HG02623 (cell line): ENCODE data around the gene CYGB.

Experiments
- ATAC-seq: cut with Tn5 transposase; IDR thresholded peaks from one replicate; pipeline ENCODE4 v1.9.1; 2021; ENCODE audit warnings: moderate library complexity; ENCODE audit not compliant: unreplicated experiment

The CYGB gene

DNA sequence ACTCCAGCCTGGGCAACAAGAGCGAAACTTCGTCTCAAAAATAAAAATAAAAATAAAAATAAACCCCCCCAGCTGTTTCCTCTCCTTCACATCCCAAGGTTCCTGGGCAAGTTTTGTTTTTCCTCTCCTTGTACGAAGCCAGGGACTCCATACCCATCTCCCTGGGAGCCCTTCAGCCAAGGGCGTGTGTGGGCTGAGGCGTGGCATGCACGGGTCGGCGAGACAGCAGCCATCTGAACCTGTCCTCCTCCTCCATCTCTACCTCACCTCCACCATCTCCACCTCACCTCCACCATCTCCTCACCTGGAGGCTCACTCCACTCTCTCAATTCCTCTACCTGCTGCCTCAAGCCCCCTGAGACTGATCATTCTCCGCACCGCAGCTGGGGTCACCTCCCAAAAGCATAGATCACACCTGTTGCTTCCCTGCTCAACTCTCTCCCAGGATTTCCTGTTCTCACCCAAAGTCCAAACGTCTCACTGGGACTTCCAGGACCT, 53.2 kb downstream of the CYGB start:
- no peak for ATAC-seq

DNA sequence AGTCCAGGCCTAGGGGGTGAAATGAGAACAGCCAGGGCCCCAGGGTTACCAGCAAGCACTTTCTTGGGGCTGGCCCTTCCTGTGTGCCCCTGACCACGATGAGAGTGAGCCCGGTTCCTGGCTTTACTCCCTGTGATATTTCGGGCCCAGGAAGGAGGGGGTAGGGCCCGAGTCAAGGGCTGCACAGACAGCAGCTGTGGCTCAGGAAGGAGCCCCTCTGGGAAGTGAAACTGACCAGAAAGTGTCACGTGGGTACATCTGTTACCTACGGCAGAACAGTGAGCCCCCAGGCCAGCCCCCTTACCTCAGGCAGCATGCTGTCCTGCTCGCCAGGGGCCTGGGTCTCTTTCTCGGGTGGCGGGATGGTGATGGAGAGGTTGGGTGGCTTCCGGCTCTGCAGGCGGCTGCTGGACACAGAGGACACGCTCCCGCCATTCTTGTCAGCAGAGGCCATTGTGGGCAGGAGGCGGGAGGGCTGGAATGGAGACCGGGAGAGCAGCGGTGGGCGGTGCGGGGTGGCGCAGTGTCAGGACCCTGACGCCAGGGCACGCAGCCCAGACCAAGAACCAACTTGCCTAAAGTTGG, 56.3 kb downstream of the CYGB start:
- ATAC-seq: peak; percentile 52

DNA sequence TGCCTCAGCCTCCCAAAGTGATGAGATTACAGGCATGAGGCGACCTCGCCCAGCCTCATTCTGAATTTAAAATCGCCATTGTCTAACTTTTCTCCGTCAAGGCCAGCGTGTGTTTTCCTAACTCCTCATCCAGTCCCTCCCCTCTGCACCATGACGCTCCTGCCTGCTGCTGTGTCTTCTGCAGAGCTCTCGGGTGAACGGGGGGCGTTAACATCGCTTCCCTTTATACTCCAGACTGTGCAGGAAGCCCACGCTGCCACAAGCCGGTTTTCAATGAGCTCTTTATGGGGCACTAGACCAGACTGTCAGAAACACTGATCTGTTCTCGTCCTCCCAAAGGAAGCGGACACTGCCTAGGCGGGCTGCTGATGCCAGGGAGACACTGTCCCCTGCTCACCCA, 56.9 kb downstream of the CYGB start:
- no peak for ATAC-seq

- no peak for ATAC-seq
Observed at GRCh38 chr17:76479515-76480060, 57.9 kb downstream of the CYGB start.

DNA sequence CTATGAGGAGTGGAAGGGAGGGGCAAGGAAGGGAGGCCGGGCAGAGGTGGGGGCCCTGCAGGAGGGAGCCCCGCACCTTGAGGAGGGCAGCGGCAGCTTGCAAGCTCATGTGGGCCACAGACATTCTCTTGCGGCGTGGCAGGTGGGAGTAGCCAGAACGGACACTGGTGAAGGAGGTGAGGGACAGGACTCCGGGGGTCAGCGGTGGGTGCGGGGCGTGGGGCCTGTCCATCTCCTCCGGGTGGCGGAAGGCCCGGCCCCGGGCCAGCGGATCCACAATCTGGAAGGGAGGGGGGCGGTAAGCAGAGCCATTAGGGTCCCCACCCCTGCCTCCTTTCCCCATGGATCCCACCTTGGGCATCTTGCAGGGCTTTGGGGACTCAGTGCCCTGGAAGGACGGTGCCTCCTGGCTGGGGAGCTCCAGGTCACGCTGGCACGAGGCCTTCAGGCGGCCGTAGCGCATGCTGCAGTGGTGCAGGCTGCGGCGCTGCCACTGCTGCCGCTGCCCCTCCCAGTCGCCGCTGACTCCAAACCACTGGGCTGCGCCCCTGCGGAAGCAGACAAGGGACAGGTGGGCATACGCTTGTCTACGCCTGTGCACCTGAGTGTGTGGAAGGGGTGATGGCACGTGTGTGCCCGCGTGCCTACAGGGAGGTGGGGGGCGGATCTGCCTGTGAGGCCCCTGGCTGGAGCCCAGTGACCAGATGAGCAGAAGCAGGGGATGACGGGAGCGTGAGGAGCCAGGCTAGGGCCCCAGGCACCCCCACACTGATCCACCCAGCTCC, 58.6 kb downstream of the CYGB start:
- ATAC-seq: no peak

- ATAC-seq: no peak
Observed at GRCh38 chr17:76478097-76478496, 59.4 kb downstream of the CYGB start.

GRCh38 chr17:76477576-76477975, 59.9 kb downstream of the CYGB start:
- ATAC-seq: no peak
